ENCODE data around the gene USH1C.

Gene USH1C

DNA sequence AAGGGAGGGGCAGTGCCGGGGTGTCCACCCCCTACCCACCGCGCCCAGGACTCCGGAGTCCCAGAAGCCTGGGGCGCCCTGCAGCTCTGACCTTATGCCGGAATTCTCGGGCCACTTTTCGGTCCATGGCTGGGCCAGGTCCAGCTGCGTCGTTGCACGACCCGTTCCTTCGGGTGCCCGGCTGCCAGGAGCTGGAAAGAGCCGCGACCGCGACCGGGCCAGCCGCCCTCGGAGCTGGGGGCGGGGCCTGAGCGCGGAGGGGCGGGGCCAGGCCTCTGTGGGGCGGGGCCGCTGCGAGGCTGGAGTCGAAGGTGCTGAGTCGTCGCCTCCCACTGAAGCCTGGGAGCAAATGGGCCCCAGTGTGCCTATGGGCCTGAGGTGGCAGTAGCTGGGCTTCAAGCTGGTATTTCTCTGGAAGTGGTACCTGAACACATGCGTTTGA lies at the start of gene USH1C:
Gene USH1C, minus strand, starts transcription at position 236 of the 442 bp plus-strand sequence. Its CDS starts 109 bp downstream, at position 127.
- no peak for DNase-seq

DNA sequence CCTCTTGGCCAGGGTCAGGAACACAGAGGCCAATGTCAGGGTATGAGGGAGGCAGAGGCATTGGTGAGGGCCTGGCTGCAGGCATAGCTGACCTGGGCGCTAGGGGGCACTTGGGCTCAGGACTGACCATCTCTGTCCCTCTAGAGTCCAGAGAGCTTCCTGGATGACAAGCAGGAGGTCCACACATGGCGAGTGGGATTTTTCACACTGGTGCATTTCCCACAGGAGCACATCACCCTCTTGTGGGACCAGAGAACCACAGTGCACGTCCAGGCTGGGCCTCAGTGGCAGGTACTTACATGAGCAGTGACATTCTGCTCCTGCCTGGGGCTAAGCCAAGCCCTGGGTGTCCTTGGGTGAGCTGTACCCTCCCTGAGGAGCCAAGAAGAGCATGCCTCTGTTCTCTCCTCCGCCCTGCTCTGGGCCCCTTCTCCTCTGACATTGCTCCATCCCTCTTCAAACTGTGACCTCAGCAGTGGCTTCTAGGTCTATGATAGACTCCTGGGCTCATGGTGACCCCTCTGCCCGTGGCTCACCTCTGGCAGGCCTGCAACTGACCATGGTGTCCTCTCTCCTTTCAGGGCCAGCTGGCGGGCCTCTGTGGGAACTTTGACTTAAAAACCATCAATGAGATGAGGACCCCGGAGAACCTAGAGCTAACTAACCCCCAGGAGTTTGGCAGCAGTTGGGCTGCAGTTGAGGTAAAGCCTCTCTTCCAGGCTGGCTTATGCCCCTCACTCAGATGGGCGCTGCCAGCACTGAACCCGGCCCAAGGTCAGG lies 49.4 kb upstream of the USH1C start:
- DNase-seq, result no peak

DNA sequence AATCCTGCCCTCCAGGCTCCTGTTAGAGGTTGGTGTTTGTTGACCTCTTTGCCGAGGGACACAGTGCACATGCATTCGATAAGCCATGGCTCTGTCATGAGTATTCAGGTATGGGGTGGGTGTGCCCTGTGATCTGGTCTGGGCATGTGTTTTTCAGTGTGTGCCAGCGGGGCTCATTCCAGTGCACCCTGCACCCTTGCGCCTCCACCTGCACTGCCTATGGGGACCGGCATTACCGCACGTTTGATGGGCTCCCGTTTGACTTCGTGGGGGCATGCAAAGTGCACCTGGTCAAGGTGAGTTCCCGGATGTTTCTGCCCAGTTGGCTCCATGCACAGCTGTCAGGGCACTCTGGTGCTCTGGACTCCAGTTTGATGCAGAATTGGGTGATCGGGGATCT lies 47.1 kb upstream of the USH1C start:
- no peak for DNase-seq

DNA sequence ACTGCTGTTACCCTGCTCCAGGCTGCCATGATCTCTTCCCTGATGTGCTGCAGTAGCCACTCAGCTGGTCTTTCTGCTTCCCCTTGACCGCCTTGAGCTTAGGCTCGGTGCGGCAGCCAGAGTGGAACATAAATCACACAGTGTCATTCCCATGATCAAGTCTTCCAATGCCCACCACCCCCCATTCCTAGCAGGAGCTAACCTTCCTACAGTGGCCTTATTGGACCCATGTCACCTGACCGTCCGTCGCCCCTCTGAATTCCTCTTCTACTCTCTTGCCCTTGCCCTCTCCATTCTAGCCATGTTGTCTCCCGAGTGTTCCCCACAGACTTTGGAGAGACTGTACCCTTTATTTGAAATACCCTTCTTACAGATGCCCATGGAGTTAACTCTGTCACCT lies 46.2 kb upstream of the USH1C start:
- DNase-seq, result no peak

DNA sequence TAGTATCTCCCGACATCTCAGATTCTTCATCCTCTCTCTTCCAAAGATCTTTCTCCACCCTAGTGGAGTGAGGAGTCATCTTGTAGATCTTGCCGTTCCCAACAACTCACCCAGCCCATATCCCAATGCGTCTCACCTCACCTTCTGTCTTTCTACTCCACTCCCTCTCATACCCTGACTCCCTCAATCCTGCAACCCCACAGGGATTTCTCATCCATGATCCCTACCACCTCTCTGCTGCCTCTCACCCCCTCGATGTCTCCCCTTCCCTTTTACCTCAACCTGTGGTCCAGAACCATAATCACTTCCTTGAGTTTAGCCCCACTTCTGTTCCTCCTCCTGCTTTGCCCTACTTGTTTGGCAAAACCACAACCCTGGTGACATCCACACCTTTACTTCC lies 44.5 kb upstream of the USH1C start:
- DNase-seq, result no peak

DNA sequence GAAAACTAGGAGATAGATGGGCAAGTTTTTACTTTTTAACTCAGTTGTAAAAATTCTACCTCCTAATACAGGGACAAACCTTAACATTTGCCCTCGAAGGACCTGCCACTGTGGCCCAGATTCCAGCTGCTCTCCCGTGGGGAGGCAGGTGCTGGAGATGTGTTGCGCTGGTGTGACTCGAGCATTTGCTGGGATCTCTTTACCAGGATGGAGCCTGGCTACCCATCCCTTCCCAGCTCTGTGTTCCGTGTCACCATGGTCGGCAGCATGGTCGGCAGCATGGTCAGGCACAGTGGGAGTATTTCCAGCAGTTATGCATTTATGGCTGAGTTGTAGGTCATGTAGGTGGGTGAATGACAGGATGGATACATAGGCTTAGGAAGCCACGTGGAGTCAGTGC lies 44.0 kb upstream of the USH1C start:
- DNase-seq, result no peak

DNA sequence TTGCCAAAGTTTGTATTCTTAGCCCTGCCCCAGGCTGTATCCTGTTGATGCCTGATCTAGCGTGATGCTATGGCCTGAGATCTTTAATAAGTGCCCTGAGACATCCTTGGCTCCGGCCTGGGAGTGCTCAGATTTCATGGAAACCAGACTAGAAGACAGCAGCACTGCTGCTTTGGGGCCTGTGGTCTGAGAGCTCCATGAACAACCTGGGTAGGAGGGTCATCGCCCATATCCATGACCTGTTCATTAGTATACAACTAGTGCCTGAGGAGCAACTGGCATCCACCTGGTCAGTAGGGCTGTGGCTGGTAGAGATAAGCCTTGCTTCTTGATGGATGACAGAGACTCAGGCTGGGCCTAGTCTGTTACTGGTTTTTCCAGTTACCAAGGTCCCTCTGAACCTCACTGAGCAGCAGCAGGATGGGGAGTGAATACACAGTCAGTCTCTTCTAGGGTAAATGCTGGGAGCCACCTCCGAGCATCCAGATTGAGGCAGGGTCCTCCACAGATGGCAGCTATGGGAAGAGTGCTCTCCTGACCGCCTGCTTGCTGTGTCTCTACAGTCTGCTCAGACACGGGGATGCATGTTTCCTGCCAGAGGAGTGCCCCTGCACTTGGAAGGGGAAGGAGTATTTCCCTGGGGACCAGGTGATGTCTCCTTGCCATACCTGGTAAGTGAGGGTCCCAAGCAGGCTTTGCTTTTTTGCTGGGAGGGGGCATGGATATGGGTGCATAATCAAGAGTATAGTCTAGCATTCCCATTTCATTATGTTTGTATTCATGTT lies 41.9 kb upstream of the USH1C start:
- DNase-seq, result no peak

DNA sequence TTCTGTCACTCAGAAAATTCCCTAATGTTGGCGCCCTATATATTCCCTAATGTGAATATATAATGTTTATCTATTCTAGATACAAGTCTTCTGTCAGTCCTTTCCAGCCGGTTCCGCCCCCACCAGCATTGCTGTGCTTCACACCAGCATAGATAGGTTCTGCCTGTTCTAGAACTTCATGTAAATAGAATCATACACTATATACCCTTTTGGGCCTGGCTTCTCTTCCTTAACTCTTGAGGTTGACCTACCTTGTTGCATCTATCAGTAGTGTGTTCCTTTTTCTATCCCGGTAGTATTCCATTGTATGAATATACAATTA lies 37.5 kb upstream of the USH1C start:
- no peak for DNase-seq

DNA sequence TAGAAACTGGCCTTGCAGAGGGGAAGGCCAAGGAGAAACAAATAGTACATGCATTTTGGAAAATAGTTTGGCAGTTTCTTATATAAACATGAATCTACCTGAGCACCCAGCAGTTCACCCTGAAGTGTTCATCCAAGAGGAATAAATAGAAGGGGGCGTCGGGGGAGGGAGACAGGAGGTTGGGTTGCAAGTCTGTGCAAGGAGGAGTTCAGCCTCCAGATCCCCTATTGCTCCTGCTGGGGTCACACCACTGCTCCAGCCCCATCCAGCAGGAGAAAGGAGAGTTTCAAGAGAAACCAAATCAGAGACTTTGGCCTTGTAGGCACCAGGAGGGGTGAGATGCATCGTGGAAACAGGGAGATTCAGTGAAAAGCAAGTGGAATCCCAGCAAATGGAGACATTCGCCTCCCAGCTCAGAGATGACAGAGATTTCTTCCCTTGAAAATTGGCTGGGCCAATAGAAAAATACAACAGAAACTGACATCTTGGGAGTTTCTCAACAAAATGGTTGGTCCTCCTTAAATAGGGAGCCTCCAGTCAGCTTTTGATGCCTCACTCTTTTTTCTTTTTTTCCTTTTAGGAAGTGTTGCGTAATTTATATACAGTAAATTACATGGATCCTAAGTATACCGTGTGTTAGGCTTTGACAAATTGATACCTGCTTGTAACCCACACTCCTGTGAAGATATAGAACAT lies 37.0 kb upstream of the USH1C start:
- no peak for DNase-seq

DNA sequence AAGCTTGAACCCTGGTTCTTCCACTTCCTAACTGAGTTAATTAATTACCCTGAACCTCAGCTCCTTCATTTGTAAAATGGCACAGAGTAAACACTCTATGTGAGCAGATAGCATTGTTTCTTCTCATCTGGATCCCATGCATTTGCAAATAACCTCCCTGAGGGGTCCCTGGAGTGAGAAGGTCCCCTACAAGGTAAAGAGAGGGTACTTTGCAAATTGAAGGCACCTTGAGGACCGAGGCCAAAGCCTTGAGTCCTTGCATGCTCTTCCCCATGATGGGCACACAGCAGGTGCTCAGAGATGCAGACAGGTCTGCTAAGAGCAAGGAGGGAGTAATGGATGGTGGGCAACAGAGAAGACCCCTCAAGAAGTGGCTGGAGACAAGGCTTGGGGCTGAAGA lies 36.1 kb upstream of the USH1C start:
- no peak for DNase-seq

DNA sequence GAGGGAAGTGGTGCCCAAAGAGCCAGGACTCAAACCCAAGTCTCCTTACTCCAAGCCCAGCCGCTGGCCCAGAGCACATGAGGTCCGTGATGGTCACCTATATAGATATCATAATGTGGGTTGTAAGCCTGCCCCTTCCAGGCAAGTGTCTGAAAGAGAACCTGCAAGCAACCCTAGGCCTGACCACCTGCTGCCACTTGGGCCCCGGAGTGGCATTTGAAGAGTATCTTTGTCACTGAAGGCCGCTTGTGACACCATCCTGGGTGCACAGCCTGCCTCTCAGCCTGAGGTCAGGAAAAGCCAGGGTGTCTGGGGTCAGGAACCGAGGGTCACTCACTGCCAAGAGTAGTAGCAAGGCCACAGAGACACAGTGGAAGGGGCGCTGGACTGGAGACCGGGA lies 35.2 kb upstream of the USH1C start:
- DNase-seq, result peak; percentile 28

DNA sequence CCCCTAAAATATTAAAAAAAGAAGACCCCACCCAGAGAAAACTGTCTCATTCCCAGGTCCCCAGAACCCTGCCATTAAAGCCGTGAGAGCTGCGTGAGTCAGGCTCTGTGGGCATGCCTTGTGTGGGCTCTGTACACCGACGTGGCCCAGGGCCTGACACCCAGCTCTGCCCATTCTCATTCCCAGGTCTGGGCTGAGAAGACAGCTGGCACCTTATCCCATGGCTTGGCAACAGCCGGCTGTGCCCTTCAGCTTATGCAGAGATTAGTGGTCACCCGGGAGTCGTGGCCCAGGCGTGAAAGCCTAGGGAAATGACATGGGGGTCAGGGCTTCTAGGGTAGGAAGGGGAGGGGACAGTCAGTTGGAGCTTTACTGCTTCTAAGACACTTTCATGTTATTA lies 34.7 kb upstream of the USH1C start:
- no peak for DNase-seq

DNA sequence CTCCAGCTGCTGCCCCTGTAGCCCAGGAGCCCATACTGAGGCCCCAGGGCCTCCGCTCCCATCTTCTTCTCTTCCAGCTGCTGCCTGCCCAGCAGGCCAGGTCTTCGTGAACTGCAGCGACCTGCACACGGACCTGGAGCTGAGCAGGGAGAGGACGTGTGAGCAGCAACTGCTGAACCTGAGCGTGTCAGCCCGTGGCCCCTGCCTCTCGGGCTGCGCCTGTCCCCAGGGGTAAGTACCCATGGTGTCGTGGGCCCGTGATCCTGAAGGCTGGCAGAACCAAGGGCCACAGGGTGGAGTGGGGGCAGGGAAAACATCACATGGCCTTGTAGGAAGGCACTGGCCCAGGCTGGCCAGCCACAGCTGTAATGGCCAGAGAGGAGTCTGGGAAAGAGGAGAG lies 34.1 kb upstream of the USH1C start:
- peak; percentile 36 for DNase-seq

DNA sequence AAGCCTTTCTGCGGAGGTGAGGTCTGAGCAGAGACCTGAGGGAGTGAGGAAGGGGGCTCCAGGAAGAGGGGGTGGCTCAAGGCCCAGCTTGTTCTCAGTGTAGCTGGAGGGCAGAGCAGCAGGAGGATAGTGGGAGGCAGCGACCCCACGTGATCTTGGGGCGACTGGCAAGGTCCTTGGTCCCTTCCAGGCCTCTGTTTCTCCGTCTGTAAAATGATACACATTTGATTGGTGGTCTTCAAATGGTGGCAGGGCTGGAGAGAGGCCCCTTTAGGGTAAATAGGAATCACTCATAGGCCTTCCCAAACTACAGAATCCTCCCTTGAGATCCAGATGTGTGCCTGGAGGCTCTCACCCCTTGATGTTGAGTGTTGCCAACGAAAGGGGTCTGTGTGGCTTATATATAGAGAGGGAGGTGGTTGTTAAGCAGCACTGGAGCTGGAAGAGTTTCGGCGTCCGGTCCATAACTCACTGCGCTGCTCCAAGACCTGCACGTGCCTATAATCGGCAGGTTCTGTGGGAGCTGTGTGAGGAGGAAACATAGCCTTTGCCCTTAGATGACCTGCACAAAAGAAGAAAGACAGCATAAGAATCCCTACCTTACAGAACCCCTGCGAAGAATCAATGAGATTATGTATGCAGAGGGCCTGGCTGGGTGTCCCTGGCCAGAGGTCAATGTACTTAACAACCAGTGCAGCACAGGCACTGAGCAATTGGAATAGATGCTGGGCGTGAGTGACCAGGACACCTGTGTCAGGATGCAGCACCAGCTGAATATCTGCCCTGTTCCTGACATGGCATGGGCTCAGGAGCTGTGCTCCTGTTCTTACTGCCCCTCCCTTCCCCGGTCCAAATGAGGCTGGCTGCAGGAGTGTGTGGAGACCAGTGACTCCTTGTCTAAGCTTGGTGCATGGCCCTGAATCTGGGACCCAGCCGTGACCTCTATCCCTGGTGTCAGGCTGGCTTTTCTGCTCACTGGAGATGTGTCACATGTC lies 31.5 kb upstream of the USH1C start:
- DNase-seq, result peak; percentile 34

DNA sequence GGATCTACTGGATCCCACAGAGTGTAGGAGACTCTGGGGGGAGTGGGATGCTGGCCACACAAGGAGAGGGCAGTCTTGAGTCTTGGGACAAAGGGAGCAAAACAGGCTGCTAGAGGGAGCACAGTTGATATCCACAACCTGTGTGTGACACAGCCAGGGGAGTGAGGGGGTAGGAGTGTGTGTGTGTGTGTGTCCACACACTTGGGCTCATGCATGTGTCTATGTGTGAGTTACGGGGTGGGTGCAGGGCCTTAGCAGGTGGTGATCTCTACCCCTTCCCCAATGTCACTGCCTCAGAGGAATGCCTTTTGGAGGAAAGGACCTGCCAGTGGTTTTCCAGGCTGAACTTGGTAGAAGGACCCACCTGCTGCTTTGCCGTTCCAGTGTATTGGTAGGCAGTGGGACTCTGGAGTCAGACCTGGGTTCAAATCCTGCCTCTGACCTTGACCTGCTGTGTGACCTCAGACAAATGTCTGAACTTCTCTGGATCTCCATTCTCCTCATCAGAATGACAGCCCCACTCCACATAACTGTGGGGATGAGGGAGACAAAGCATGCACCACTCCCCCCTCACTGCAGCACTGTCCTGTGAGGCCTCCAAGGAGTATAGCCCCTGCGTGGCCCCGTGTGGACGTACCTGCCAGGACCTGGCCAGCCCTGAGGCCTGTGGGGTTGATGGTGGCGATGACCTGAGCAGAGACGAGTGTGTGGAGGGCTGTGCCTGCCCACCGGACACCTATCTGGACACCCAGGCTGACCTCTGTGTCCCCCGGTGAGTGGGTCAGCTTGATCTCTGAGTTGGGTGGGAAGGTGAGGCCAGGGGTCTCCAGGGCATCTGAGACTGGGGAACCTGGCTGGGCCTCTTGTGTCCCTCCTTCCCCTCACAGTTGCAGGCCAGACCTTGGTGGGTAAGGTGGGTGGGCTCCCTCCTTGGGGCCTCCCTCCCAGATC lies 30.2 kb upstream of the USH1C start:
- peak; percentile 26 for DNase-seq

DNA sequence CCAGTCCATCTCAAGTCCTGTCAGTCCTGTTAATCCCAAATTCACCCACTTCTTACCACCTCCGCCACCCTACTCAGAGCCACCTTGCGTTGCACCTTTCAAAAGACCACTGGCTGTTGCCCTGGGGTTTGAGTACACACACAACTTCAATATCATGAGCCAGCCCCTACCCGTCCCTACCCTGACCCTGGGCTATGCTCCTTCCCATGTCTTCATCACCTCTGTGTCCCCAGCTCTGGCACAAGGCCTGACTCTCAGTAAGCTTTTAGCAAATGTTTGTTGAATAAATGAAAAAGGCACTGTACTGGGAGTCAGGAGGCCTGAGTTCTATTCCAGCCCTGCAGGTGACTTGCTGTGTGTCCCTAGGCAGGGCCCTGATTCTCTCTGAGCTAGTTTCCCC lies 29.3 kb upstream of the USH1C start:
- DNase-seq, result no peak

DNA sequence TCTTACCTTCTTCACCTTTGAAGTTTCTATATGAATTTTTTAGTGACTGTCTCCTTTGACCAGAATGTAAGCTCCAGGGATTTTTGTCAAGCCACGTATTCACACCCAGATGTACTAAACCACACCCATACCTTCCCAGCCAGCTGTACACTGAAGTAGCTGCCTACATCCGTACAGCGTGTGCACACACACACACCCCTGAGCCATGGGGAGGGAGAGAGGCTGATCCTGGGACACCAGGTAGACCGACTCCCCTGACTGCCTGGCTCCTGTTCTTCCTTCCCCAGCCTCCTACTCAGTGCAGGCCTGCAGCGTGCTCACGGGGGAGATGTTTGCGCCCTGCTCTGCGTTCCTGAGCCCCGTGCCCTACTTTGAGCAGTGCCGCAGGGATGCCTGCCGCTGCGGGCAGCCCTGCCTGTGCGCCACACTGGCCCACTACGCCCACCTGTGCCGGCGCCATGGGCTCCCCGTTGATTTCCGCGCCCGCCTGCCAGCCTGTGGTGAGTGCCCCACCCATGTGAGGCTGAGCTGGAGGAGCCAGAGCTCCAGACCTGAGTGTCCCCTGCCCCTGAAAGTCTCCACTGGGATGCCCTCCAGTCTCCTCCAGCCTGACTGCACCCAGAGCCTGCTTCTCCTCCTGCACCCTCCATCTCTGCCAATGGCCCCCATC lies 28.7 kb upstream of the USH1C start:
- DNase-seq, result peak; percentile 16

DNA sequence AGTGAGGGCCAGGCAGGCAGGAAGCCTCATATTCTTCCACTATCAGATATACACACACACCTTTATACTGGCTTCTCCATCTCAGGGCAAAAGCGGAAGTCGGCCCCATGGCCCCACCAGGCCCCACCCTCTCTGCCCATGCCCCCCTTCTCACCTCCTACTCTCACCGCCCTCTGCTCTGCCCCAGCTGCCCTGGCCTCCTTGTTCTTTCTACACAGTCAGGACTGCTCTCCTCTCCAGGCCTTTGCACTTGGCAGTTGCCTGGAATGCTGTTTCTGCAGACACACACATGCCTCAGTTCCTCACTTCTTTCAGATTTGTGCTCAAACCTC lies 28.1 kb upstream of the USH1C start:
- no peak for DNase-seq

DNA sequence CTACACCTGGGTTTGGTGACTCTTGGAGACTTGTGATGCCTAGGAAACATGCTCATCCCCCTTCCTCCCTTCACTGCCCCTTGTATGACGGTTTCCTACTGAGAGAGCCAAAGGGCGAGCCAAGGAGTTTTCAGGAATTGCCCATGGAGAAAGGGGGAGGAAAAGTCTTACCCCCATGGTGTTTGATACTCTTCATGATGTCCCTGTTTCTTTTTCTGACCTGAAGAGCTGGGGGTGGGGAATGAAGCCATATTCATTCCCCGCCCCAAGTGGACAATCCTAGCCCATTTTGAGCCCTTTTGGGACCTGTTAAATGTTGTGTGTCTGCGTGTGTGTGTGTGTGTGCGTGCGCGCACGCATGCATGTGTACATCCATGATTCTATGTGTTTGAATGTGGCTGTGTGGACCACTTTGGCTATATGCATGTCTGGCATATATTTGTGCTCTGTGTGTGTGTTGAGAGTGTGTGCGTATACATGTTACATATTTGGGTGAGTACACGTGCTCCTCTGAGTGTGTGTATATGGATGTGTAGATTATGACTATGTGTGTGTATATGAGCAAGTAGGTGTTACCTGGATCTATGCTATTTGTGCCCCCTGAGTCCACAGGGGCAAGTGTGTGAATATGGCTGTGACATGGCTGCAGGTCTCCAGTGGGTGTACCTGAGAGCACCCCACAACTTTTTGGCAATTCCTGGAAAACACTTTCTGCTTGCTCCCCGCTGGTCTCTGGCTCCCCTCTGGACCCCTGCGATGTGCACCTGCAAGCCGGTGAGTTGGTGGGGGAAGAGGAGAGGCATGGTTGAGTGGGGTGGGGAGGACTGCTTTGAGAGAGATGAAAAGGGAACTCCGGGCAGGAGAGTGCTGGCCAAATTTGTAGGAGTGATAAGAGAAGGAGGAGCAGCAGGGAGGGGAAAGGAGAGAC lies 27.5 kb upstream of the USH1C start:
- no peak for DNase-seq

DNA sequence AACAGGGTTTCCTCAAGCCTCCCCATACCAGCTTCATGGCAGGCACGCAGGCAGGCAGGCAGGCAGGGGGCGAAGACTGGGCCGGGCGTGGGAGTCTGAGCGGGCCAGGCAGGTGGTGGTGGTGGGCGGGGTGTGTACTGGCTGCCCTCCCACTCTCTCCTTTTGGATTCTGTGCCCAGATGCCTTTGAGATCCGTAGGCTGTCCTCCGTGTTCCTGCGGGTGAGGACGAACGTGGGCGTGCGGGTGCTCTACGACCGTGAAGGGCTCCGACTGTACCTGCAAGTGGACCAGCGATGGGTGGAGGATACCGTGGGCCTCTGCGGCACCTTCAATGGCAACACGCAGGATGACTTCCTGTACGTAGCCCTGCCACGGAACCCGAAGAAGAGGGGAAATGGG lies 25.8 kb upstream of the USH1C start:
- DNase-seq, result peak; percentile 23
